ENCODE measurements around the gene SLC9A9. TPM values are rescaled to one million over a fixed set of nuclear protein-coding genes. Genes with fewer than 3 reads are reported as not detected.

Gene SLC9A9
- total RNA-seq, 1 experiment from 2014 or later, result 7.9 TPM

- DNase-seq (ENCODE audit: low read depth), result no peak
These were observed 592.5 kb downstream of the SLC9A9 start for GRCh38 chr3:143255739-143256138.

- DNase-seq (ENCODE audit: low read depth), result peak; percentile 92
These were observed 595.3 kb downstream of the SLC9A9 start for GRCh38 chr3:143252931-143253330.

- DNase-seq (ENCODE audit: low read depth), result no peak
These were observed 599.3 kb downstream of the SLC9A9 start for GRCh38 chr3:143249014-143249413.

- DNase-seq (ENCODE audit: low read depth), result no peak
These were observed 601.2 kb downstream of the SLC9A9 start for GRCh38 chr3:143247073-143247472.

GRCh38 chr3:143245692-143246091 is 602.6 kb downstream of the SLC9A9 start:
- DNase-seq (ENCODE audit: low read depth), result no peak

- no peak for DNase-seq (ENCODE audit: low read depth)
These were observed 603.7 kb downstream of the SLC9A9 start for GRCh38 chr3:143244516-143245063.

GRCh38 chr3:143243686-143244085 is 604.6 kb downstream of the SLC9A9 start:
- DNase-seq (ENCODE audit: low read depth), result no peak

GRCh38 chr3:143242691-143243090 is 605.6 kb downstream of the SLC9A9 start:
- no peak for DNase-seq (ENCODE audit: low read depth)

- peak; percentile 74 for DNase-seq (ENCODE audit: low read depth)
These were observed 606.2 kb downstream of the SLC9A9 start for GRCh38 chr3:143242101-143242500.

GRCh38 chr3:143241481-143241951 is 606.8 kb downstream of the SLC9A9 start:
- DNase-seq (ENCODE audit: low read depth), result no peak

- peak; percentile 22 for DNase-seq (ENCODE audit: low read depth)
These were observed 607.4 kb downstream of the SLC9A9 start for GRCh38 chr3:143240886-143241285.

- DNase-seq (ENCODE audit: low read depth), result peak; percentile 35
These were observed 609.2 kb downstream of the SLC9A9 start for GRCh38 chr3:143239031-143239430.

- DNase-seq (ENCODE audit: low read depth), result no peak
These were observed 611.1 kb downstream of the SLC9A9 start for GRCh38 chr3:143237077-143237627.

GRCh38 chr3:143236226-143236964 is 611.9 kb downstream of the SLC9A9 start:
- DNase-seq (ENCODE audit: low read depth), result no peak

GRCh38 chr3:143235614-143236204 is 612.6 kb downstream of the SLC9A9 start:
- DNase-seq (ENCODE audit: low read depth), result no peak

- peak; percentile 37 for DNase-seq (ENCODE audit: low read depth)
These were observed 613.7 kb downstream of the SLC9A9 start for GRCh38 chr3:143234526-143234925.

- no peak for DNase-seq (ENCODE audit: low read depth)
These were observed 615.3 kb downstream of the SLC9A9 start for GRCh38 chr3:143232981-143233380.

GRCh38 chr3:143228405-143228804 is 619.9 kb downstream of the SLC9A9 start:
- DNase-seq (ENCODE audit: low read depth), result no peak

- DNase-seq (ENCODE audit: low read depth), result no peak
These were observed 621.5 kb downstream of the SLC9A9 start for GRCh38 chr3:143226678-143227291.

- no peak for DNase-seq (ENCODE audit: low read depth)
These were observed 623.6 kb downstream of the SLC9A9 start for GRCh38 chr3:143224716-143225115.

- DNase-seq (ENCODE audit: low read depth), result no peak
These were observed 625.3 kb downstream of the SLC9A9 start for GRCh38 chr3:143222981-143223380.

- DNase-seq (ENCODE audit: low read depth), result no peak
These were observed 625.8 kb downstream of the SLC9A9 start for GRCh38 chr3:143222505-143222904.

All from LHCN-M2 (cell line).